ENCODE measurements around the gene MAGEA8.
"Not testable (repeated sequence)": the region's sequence is repeated elsewhere in the genome, so short reads cannot be mapped to it uniquely, and the experiment has no call there.

Gene MAGEA8

DNA sequence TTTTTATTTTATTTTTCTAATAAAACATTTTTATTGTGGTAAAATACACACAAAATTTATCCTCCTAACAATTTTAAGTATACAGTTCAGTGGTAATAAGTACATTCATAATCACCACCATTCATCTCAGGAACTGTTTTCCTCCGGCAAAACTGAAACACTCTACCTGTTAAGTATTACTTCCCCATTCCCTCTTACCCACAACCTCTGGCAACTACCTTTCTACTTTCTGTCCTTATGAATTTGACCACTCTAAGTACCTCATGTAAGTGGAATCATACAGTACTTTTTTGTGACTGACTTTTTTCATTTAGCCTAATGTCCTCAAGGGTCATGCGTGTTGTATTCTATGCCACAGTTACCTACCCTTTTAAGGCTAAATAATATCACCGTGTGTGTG is 27.3 kb downstream of the MAGEA8 start:
- no peak for DNase-seq

DNA sequence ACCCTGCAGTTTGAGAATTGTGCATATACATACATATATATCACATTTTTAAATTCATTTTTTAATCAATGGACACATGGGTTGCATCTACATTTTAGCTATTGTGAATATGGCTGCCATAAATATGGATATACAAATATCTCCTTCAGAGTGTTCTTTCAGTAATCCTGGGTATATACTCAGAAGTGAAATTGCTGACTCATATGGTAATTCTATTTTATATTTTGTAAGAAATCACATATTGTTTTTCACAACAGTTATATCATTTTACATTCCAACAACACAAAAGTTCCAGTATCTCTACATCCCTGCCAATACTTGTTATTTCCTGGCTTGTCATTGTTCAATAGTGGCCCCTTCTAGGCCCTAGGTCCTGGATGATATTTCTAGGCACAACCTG is 27.7 kb downstream of the MAGEA8 start:
- DNase-seq, result no peak

DNA sequence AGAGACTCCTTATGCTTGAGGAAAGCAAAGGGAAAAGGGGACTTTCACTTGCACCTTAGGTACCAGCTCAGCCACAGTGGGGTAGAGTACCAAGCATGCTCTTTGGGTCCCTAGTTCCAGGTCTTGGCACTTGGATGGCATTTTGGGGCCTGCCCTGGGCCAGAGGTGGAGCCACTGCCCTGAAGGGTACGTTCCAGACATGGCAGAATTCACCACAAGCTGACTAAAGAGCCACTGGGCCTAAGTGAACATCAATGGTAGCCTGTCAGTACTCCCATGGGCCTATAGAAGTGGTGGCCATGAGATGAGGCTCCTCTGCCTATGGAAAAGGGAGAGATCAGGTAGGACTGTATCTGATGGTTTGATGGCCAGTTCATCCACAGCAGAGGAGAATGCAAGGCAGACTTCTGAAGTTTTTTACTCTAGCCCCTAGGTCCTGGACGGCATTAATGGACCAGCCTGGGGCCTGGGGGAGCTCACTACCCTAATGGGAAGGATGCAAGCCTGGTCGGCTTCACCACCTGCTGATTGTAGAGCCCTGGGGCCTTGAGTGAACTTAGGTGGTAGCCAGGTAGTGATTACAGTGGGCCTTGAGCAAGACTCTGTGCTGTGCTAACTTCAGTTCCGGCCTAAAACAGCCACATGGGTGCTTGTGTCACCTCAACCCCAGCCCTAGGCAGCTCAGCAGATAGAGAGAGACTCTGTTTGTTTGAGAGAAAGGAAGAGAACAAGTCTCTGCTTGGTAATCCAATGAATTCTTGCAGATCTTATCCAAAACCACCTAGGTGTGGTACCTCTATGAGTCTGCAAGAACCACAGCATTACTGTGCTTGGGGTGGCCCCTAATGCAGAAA is 28.6 kb downstream of the MAGEA8 start:
- no peak for DNase-seq

DNA sequence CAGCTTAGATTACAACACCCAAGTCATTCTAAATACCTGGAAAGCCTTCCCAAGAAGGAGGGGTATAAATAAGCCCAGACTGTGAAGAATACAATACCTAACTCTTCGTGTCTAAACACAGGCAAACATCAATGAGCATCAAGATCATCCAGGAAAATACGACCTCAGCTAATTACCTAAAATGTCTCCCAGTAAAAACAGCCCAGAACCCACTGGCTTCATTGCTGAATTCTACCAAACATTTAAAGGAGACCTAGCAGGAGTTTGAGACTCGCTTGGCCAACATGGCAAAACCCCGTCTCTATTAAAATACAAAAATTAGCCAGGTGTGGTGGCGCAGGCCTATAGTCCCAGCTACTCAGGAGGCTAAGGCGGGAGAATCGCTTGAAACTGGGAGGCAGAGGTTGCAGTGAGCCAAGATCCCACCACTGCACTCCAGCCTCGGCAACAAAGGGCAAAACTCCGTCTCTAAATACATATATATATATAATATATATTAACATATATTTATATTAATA is 29.3 kb downstream of the MAGEA8 start:
- no peak for DNase-seq

DNA sequence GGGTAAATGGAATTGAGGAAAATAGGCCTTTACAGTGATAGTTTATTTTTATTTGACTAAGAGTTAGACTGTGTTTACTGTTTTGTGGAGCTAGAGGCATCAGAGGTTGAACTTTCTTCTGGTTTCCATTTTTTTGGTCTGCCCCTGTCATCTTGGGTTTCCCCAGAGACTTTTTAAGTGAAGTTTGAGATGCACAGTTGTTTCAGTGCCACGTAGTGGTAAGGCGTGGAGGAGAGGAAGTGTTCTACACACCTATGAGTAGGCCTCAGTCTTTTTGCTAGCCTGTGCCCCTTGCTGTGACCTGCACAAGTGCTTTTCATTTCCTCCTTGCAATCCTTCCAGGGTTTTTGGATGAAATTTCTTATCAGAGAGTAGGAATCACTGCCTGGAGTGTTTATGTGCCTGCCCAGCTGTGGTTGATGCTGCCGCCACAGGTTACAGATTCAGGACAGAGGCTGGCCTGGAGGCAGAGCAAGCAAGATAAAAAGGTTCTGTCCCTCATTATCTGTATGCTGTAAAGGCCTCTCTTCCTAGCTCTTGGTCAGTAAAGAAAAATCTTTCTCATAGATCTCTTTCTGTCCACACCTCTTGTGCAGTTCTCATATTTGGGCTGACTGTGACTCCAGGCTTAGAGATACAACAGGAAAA is 35.9 kb downstream of the MAGEA8 start:
- DNase-seq, result no peak

DNA sequence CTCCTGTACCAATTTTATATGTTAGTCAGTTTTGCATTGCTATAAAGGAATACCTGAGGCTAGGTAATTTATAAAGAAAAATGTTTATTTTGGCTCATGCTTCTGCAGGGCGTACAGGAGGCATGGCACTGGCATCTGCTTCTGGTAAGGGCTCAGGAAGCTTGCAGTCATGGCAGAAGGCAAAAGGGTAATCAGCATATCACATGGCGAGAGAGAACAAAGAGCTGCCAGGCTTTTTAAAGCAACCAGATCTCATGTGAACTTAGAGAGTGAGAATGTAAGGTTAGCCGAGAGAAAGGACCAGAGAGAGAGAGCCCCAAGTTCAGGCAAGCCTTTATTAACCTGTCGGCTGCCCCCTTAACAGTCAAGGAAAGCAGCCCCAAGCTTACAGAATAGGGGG is 42.9 kb downstream of the MAGEA8 start:
- DNase-seq, result not testable (repeated sequence)

DNA sequence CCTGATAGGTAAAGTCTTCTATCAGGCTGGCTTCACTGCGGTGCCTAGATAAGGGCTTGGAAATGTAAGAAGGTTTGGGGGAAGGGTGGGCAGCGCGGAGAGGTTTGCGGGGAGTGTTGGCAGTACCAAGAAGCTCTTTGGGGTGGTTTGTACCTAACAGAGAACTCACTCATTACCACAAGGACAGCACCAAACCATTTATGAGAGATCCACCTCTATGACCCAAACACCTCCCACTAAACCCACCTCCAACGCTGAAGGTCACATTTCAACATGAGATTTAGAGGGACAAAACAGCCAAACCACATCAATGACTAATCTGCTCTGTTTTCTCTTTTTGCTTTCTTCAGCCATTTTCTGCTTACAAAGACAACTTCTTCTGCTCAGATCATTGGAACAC is 43.5 kb downstream of the MAGEA8 start:
- not testable (repeated sequence) for DNase-seq

DNA sequence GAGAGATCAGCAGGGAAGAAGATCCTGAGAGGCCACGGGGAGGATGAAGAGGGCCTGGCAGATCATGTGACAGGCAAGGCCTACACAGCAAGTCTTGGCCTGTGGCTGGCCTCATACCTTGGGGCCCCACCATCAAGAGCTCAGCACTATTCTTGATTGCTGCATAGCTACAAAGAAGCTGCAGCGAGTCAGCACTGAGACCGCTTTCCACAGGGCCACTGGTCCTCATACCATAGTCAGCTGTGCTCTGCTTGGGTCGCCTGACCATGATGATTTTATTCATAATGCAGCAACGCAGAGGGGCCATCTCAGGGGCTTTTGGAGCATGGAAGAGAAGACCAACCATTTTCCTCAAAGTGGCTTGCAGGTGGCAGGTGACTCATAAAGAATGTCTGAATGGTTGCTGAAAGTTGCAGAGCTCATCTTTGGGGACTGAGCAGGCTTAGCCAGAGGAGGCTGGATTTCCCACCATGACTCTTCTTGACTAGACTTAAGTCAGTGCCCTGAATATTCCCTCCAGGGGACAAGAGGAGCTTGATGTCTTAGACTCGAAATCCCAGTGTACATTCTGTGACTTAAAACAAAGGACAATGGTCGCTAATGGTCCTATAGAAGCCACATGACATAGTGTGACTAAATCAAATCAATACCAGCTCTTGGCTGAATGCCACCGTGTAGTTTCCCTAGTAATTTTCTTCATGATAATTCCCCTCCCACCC is 46.4 kb downstream of the MAGEA8 start:
- DNase-seq, result not testable (repeated sequence)

DNA sequence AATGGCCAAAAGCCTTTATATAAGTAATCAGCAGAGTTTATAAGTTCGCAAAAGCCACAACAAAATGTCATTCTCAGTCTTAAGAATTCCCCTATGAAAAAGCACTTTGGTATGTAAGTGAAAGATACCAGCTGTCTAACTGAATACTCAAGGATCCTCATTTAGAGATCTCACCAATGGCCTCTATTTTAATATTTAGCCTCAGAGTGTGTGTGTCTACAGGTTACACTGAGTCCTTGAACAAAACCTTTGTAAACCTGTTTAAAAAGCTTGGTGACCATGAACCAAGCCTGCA is 46.9 kb downstream of the MAGEA8 start:
- not testable (repeated sequence) for DNase-seq

DNA sequence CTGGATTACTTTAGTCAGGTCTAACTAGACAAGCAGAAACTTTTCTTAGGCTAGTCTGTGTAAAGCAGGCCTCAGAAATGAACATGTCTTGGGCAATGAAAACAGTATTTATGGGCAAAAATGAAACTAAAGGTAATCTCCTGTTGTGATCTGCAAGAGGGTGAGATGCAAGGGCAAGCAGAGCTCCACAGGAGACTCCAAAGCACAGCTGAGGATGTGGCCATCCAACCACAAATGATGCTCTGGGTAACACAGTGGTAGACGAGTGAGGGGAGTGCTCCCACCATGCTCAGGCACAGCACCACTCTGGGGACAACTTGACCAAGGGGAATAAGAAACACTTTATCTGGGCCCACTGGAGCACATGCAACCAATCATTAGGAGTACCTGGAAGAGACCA is 47.7 kb downstream of the MAGEA8 start:
- DNase-seq, result not testable (repeated sequence)

DNA sequence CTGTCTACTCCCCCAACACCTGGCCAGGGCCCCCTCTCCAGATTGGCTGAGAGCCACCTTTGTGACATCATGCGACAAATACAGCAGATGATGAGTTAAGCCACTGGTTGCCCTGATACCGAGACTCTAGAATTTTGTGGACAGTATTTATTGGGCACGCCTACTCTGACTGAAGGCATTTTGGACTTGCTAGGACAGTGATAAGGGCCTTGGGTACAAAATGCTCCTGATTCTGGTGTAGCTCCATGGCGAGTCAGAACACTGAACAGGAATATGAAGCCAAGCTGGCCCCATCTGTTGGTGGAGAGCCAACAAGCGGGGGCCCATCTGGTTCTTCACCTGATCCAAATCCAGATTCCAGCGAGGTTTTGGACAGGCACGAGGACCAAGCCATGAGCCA is 48.4 kb downstream of the MAGEA8 start, which contains the start of gene HSFX4:
TSS of gene HSFX4 (plus strand) at position 174 of the 400 bp plus-strand sequence. CDS start at position 246, 72 bp downstream.
- DNase-seq, result not testable (repeated sequence)

DNA sequence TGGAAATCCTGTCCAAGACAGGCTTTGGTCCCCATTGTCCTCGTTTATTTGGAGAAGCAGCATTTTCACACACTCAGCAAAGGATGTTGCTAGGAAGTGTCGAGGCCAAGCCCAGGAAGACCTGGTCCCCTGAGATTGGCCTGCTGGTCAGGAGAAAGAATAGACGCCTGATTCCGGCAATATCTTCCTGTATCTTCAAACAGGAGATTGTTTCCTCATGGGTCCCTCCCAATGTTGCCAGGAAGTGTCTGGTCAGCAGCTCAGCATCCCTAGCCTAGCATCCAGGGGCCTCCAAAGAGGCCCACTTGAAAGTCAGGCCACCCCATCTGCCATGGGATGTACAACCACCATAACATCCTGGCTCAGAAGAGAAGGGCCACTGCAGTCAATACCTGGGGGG is 50.4 kb downstream of the MAGEA8 start:
- DNase-seq, result not testable (repeated sequence)

DNA sequence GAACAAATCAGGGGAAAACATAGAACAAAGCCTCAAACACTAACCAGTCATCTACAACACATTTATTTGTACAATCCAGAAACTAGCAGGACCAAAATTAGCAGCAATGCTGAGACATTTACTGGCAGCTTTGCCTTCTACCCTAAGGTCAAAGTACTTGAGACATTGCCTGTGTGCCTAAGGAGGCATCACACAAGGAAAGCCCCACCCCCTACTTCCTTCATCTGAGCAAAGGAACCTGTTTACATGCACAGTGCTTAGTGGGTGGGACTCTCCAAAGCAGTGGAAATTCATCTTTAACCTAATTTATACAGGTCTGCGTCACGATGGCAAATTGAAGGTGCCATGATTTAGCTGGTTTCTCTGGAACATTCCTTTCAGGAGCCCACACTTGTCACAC is 51.2 kb downstream of the MAGEA8 start:
- DNase-seq, result not testable (repeated sequence)

DNA sequence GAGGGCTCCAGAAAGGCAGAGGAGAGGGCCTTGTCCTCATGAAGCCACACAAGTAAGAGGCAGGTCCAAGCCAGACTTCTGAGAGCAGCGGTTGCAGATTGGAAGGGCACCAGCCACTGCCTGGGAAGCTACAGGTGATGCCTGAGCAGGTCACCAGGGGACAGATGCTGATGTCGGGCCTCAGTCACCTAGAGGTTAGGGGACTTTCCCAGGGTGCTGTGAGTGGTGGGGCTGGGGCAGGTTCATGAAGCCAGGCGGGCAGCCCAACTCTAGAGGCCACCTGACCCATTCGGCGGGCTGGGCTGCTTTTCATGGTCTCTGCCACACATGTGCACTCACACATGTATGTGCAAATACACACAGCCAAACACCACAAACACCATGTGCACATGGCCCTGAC is 52.0 kb downstream of the MAGEA8 start:
- DNase-seq, result not testable (repeated sequence)

DNA sequence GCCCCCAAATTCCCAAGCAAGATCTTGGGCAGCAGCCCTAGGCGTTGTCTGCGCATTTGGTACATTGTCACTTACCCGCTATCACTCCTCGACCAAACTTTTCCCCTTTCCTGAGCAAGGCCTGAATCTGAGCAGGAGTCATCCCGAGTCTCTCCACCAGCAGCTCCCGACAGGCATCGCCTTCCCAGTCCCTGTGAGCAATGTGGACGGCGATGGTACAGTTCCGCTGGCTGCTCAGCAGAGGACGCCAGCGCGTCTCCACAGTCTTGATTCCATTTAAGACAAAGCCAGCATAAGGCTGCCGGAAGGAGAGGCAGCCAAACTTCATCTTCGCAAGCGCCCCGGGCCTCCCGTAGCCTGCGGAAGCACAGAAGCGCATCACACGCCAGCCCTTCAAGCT is 52.6 kb downstream of the MAGEA8 start:
- DNase-seq, result not testable (repeated sequence)
